ENCODE measurements around the gene HRH3.
A peak's percentile ranks its signal among the peaks of the same experiment; 100 is the strongest.

Gene HRH3

DNA sequence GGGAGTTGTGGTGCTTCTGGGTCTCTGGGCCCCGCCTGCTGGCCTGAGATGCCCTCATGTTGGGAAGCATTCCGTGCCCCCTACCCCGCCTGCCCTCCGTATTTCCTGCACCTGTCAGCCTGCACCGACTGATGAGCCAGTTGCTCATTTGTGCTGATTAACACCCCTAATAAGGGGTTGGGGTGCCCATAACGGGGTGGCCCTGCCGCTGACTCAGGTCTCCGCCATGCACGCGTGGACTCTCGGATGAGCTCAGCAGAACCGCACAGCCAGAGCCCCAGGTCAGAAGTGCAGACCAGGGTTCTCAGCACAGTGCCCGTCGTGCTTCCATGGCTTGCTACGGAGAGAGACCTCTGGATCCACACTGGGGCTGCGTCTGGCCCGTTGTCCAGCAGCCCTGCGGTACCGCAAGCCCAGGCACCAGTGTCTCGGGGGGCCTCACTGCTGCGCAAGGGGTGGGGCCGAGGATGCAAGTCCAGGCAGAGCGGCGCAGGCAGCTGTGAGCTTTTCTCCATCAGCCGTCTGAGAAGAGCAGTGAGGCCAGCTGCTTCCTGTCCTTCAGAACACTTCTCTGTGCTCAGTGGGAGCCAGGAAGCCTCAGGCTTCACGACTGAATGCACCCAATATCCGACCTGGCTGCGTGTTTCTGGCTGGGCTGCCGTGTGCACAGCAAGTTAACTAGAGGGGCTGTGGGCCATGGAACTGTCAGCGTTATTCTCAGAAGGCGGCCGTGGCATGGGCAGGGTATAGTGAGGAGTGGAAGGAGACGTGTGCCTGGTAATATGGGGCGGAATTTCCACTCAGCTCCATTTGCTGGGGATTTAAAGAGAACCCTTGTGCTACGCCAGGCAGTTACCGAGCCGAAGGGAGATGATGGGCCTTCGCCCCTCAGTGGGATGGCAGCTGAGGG is 18.6 kb downstream of the HRH3 start:
- no peak for TF ChIP-seq CTCF (IDR thresholded peaks at IDR 0.05; ENCODE audit: extremely low read depth, missing control alignments)
- peak; percentile 81 for DNase-seq (ENCODE audit: low spot score)

- DNase-seq (ENCODE audit: low spot score), result no peak
- TF ChIP-seq CTCF (IDR thresholded peaks at IDR 0.05; ENCODE audit: extremely low read depth, missing control alignments), result no peak
These were observed 19.4 kb downstream of the HRH3 start for GRCh38 chr20:62200491-62201172.

GRCh38 chr20:62198931-62199330 is 21.1 kb downstream of the HRH3 start:
- no peak for DNase-seq (ENCODE audit: low spot score)
- no peak for TF ChIP-seq CTCF (IDR thresholded peaks at IDR 0.05; ENCODE audit: extremely low read depth, missing control alignments)

DNA sequence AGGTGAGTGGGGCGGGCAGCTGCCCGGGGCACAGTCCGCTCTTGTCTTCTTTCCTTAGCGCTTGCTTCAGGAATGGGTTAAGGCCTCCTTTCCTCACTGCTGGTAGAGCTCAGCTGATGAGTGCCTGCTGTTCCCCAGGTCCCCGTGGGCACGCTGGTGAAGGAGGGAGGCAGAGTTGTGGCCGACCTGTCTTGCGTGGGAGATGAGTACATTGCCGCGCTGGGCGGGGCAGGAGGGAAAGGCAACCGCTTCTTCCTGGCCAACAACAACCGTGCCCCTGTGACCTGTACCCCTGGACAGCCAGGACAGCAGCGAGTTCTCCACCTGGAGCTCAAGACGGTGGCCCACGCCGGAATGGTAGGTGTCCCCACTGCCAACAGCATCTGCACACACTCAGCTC is 21.6 kb downstream of the HRH3 start:
- TF ChIP-seq CTCF (IDR thresholded peaks at IDR 0.05; ENCODE audit: extremely low read depth, missing control alignments), result no peak
- DNase-seq (ENCODE audit: low spot score), result no peak

GRCh38 chr20:62197801-62198200 is 22.3 kb downstream of the HRH3 start:
- no peak for DNase-seq (ENCODE audit: low spot score)
- no peak for TF ChIP-seq CTCF (IDR thresholded peaks at IDR 0.05; ENCODE audit: extremely low read depth, missing control alignments)

DNA sequence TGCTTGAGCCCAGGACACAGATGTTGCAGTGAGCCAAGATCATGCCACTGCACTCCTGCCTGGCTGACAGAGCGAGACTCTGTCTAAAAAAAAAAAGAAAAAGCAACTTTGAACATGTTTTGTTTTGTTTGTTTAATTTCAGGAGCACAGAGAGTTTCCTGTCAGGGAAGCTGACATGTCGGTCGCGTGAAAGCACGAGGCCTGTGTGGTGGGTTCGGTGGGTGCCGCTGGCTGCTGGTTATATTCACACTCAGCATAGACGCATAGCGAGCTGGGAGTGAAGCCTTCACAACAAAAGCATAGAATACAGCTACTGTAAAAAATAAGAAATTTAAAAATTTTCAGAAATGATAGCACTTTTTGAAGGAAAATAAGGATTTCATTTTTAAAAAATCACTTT is 22.8 kb downstream of the HRH3 start:
- DNase-seq (ENCODE audit: low spot score), result no peak
- TF ChIP-seq CTCF (IDR thresholded peaks at IDR 0.05; ENCODE audit: extremely low read depth, missing control alignments), result no peak

DNA sequence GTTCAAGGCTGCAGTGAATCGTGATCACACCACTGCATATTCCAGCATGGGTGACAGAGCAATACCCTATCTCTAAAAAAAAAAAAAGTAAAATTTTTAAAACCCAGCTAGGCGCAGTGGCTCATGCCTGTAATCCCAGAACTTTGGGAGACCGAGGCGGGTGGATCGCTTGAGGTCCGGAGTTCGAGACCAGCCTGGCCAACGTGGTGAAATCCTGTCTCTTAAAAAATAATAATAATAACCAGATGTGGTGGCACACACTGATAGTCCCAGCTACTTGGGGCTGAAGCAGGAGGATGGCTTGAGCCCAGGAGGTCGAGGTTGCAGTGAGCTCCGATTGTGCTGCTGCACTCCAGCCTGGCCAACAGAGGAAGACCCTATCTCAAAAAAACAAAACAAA is 23.8 kb downstream of the HRH3 start:
- no peak for DNase-seq (ENCODE audit: low spot score)
- no peak for TF ChIP-seq CTCF (IDR thresholded peaks at IDR 0.05; ENCODE audit: extremely low read depth, missing control alignments)
